HG03135 (cell line): ENCODE measurements around the gene AP1G1.
"Not testable (repeated sequence)": the region's sequence is repeated elsewhere in the genome, so short reads cannot be mapped to it uniquely, and the experiment has no call there.

Experiments used
- ATAC-seq: cut with Tn5 transposase; IDR thresholded peaks from one replicate; pipeline ENCODE4 v1.9.1; 2021; ENCODE audit warnings: mild to moderate bottlenecking, moderate library complexity; ENCODE audit not compliant: unreplicated experiment

The AP1G1 gene

DNA sequence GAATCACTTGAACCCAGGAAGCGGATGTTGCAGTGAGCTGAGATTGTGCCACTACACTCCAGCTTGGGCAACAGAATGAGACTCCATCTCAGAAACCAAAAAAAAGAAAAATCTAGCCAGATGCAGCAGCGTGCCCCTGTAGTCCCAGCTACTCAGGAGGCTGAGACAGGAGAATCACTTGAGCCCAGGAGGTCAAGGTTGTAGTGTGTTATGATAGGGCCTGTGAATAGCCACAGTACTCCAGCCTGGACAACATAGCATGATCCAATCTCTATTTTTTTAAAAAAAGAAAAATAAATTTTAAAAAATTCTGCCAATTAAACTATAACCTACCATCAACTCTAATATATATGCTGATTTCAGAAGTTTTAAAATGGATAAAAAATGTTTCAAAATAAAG is 99.9 kb downstream of the AP1G1 start:
- ATAC-seq = no peak

DNA sequence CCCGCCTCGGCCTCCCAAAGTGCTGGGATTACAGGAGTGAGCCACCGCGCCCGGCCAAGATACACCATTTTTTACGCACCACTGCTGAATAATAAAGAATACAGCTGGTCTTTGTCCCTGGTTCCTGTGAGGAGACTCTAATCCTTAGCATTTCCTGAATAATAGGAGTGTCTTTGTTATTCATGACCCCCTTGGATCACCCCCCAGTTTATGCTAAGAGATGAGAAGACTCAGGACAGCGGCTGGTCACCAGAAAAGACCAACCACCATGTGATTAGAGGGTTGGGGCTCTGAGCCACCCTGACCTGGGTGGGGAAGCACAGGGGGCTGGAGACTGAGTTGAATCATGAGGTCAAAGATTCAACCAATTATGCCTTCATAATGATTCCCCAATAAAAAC is 101.4 kb downstream of the AP1G1 start:
- no peak for ATAC-seq

DNA sequence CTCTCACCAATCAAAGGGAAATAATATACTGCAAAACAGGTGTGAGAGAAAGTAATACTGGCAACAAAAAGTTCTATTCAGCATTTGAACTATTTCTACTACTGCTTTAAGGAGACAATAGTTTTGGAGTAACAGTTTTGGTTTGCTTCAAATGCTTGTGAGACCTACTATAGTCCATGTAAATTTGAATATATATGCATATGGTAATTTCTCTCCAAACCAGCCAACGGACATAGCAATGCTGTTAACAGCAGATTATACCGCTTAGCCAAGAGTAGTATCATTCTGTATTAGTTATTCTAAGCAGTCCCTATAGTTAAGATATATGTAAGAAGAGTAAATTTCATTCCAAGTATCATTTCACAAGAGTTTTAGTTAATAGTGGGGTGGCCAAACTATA is 102.6 kb downstream of the AP1G1 start:
- ATAC-seq = no peak

DNA sequence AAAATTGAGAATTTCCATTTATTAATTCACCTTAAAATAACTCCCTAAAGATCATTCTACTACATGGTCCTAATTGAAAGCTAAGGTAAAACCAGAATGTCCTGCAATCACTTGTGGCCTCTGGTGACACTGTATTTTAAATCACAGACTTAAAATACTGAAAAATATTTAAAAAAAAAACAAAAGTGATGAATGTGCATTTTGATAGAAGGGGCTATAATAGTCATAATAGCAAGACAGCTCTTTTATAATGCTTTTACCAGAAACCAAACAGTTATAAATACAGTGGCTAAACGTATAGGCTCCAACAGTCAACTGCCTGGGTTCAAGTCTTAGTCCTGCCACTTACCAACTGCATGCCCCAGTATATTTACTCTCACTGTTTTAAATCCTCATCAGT is 105.3 kb downstream of the AP1G1 start:
- ATAC-seq = no peak

DNA sequence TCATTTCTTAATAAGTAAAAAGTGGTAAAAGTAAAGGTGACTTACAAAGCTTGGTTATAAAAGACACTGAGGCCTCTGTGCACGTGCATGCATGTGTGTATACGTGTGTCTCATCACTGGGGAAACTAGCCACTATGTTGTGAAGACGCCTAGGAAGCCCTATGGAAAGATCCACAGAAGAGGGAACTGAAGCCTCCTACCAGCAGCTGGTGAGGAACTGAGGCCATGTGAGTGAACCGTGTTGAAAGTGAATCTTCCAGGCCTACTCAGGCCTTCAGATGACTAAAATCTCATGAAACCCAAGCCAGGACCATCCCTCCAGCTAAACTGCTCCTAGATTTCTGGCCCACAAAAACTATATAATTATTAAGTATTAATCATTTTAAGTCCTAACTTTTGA is 107.8 kb downstream of the AP1G1 start:
- no peak for ATAC-seq

DNA sequence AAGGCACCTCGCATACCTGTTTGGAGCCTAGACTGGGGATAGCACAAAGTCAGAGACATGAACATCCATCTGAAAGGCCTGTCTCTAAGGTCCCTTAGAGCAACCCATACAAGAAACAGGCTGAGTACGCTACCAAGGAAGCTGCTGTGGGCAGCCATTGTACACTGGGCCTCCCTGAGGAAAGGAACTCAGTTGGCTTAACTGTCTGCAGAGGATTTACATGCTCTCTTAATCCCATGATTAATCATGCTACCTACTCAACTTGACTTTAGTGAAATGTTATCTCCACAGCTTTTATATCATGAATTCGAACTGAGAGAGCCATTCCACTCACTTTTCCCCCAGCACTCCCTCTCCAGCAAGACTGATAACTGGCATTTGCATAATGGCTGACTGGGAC is 110.1 kb downstream of the AP1G1 start:
- ATAC-seq = no peak

DNA sequence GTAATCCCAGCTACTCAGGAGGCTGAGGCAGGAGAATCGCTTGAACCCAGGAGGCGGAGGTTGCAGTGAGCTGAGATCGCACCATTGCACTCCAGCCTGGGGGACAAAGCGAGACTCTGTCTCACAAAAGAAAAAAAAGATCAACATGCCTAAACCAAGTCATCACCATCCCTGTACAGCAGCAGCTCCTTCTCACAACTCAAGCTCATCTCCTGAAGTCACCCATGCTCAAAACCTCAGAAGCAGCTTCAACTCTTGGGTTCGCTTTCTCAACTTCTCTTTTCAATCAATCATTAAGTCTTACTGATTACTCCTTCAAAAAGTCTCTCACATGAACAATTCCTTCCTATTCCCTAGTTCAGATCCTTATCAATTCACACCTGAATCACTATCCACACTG is 115.5 kb downstream of the AP1G1 start:
- no peak for ATAC-seq

DNA sequence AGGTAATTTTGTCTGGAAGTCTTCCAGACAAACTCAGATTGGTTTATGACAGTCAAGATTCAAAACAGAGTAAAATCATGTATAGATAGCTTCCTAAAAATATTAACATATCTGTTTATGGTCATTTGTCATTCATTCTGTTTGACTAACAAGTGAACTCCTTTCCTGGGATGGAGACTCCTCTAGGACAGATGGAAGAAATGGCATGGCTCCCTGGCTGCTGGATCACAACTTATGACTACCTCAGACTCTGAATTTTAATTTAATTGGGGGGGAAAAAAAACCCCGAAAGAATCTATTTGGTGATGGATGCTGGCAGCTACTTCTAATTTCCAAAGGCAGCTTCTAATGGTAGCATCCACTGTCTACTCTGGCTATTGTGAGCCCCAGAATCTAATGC is 118.7 kb downstream of the AP1G1 start:
- no peak for ATAC-seq

DNA sequence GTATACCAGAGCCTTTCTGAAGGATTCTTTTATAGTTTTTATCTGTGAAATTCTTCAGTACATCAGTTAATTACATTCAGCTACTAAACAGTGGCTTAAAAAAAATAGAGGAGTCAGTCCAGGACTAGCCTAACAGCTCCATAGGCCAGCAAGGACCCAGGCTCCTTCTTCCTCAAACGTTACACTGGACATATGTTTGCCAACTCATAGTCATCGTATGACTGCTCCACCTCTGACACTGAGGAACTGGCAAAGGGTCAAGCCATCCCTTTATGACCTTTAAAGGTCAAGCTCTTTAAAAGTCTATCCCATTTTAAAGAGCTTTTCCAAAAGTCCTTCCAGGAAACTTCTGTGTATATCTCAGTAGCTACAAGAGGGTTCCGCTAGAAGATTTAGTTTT is 120.8 kb downstream of the AP1G1 start:
- ATAC-seq = no peak

DNA sequence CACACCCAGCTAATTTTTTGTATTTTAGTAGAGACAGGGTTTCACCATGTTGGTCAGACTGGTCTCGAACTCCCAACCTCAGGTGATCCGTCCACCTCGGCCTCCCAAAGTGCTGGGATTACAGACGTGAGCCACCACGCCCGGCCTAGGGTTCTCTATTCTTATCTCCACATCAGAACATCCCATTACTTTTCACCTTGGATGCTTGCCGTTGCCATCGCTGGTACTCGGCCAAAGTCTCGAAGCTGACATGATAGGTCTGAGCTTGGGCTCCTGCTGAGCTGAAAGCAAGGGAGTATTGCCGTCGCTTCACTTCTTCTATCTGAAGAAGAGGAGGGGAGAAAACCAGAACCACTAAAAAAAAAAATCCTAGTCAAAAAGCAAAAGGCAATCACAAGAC is 124.4 kb downstream of the AP1G1 start:
- not testable (repeated sequence) for ATAC-seq

DNA sequence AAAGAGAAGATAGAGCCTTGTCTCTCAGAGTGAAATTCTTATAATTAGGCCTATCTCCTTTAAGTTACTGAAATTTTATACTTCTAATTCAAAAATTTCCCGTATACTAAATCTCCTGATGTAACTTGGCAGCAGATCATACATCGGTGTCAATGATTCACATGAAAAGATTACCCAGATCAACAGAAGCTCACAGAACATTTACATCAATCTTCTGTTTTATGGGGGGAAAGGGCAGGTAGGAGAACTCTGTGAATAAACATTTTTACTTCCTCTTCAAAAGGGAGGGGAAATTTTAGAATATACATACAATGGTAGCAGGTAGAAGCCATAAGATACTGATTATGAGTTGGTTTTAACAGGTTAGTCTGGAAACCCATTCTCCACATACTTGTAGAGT is 127.3 kb downstream of the AP1G1 start:
- ATAC-seq = no peak
